HepG2 (cell line): ENCODE data around the gene SMC6. TPM values are rescaled to one million over a fixed set of nuclear protein-coding genes. Genes with fewer than 3 reads are reported as not detected.

ENCODE experiments used
- ATAC-seq: fragments of 200-7000 bp; cut with Tn5 transposase; 3 replicates; pipeline ENCODE4 v1.9.1; 2020; ENCODE audit warnings: mild to moderate bottlenecking, moderate library complexity
- BruUV-seq: library from RNA; stranded (reverse); fragments of 400-500 nt; replicated peaks from 2 replicates; lab custom pipeline; 2021; lab: Mats Ljungman, UMichigan
- CTCF ChIA-PET: fragments of 300-600 bp; formaldehyde crosslinking; extraction: SDS; loops from one replicate; lab custom pipeline; 2021; ENCODE audit warnings: low total read pairs, inconsistent platforms, low intra/inter-chr PET ratio; lab: Yijun Ruan, JAX
- POLR2A ChIA-PET: fragments of 350-600 bp; sonication (Branson Sonifier 250); formaldehyde crosslinking; loops from one replicate; lab custom pipeline; 2020; ENCODE audit warnings: antibody characterized with exemption, inconsistent platforms; lab: Yijun Ruan, JAX
- DNase-seq: peaks from one replicate; pipeline ENCODE4 v3.0.0-alpha.2; 2015; ENCODE audit warnings: low spot score
- FAIRE-seq: peaks from 3 replicates; lab custom pipeline; 2011; peaks lifted over from hg19 to GRCh38; lab: Jason Lieb, UNC
- H2AFZ ChIP-seq: one replicate; pipeline ENCODE4 v1.6.1; 2011; ENCODE audit warnings: low read length, inconsistent platforms
- H3K27ac ChIP-seq: fragments of 300-600 bp; 3 replicates; pipeline ENCODE4 v1.8.0; 2011; ENCODE audit warnings: mixed run types, mild to moderate bottlenecking, mixed read lengths, low read length, inconsistent platforms; ENCODE audit not compliant: insufficient read depth; ENCODE audit errors: extremely low read length
- H3K27me3 ChIP-seq, 2 experiments: fragments of 200-600 bp in 1 of 2; 2 replicates in 1 of 2; 3 replicates in 1 of 2; pipeline versions ENCODE4 v1.6.0 to v1.8.0; 2011; ENCODE audit warnings: low read length in 2 of 2, mild to moderate bottlenecking in 2 of 2, moderate library complexity in 2 of 2, inconsistent platforms in 1 of 2; ENCODE audit not compliant: insufficient read depth in 2 of 2, control insufficient read depth in 1 of 2
- H3K36me3 ChIP-seq, 2 experiments: fragments of 200-600 bp in 1 of 2; replicated peaks in 1 of 2; 2 replicates in 1 of 2; 3 replicates in 1 of 2; pipeline versions ENCODE4 v1.5.1 to v1.8.0; 2011; ENCODE audit warnings: low read length in 2 of 2, inconsistent platforms in 1 of 2; ENCODE audit not compliant: insufficient read depth in 2 of 2, control insufficient read depth in 1 of 2
- H3K4me1 ChIP-seq: 2 replicates; pipeline ENCODE4 v1.5.1; 2012; ENCODE audit warnings: low read length, inconsistent platforms; ENCODE audit not compliant: insufficient read depth
- H3K4me2 ChIP-seq: 2 replicates; pipeline ENCODE4 v1.6.0; 2011; ENCODE audit warnings: low read depth, low read length, inconsistent platforms
- H3K4me3 ChIP-seq, 3 experiments: fragments of 200-600 bp in 1 of 3; sonication (generic), shearing (Covaris generic) in 1 of 3; replicated peaks in 1 of 3; 2 replicates each; pipeline ENCODE4 v1.5.1; 2011 to 2016; ENCODE audit warnings: low read length in 3 of 3, inconsistent platforms in 2 of 3, low read depth in 2 of 3, mild to moderate bottlenecking in 2 of 3, control low read depth in 1 of 3, mixed read lengths in 1 of 3; ENCODE audit not compliant: insufficient read depth in 1 of 3
- H3K79me2 ChIP-seq: one replicate; pipeline ENCODE4 v1.6.1; 2011; ENCODE audit warnings: low read length, inconsistent platforms; ENCODE audit not compliant: insufficient read depth
- H3K9ac ChIP-seq: 2 replicates; pipeline ENCODE4 v1.6.0; 2011; ENCODE audit warnings: mild to moderate bottlenecking, low read depth, low read length, inconsistent platforms; ENCODE audit not compliant: insufficient read depth
- H3K9me3 ChIP-seq: 2 replicates; pipeline ENCODE4 v1.5.1; 2012; ENCODE audit warnings: mild to moderate bottlenecking, low read length
- H4K20me1 ChIP-seq: 2 replicates; pipeline ENCODE4 v1.6.0; 2011; ENCODE audit warnings: inconsistent platforms, mild to moderate bottlenecking, low read length, moderate library complexity; ENCODE audit not compliant: insufficient read depth
- ASH2L ChIP-seq: fragments of 300-600, 200-600 bp; sonication (generic); IDR thresholded peaks from 2 replicates; pipeline ENCODE4 v1.7.0; 2017; ENCODE audit warnings: low read depth, mild to moderate bottlenecking, moderate library complexity, mixed read lengths, low read length; ENCODE audit not compliant: insufficient read length
- GTF3A ChIP-seq: sonication (generic); formaldehyde crosslinking; conservative IDR thresholded peaks from 2 replicates; pipeline ENCODE4 v1.4.0; 2020; ENCODE audit warnings: mild to moderate bottlenecking, missing genetic modification reagents
- MAZ ChIP-seq, 2 experiments: sonication (generic) in 1 of 2; formaldehyde crosslinking in 1 of 2; IDR thresholded peaks; 2 replicates each; pipeline versions ENCODE4 v1.5.0 to v1.6.1; 2012 to 2020; ENCODE audit warnings: low read depth in 2 of 2, mild to moderate bottlenecking in 2 of 2, borderline replicate concordance in 1 of 2, improper control_type of control experiment in 1 of 2, low read length in 1 of 2, missing genetic modification reagents in 1 of 2, moderate library complexity in 1 of 2
- MXD3 ChIP-seq: IDR thresholded peaks from 2 replicates; pipeline ENCODE4 v1.6.1; 2016; ENCODE audit warnings: mild to moderate bottlenecking, missing biosample characterization, missing genetic modification reagents
- NFKBIZ ChIP-seq: IDR thresholded peaks from 2 replicates; pipeline ENCODE4 v1.6.1; 2018; ENCODE audit warnings: missing genetic modification reagents, missing compliant biosample characterization
- PHF20 ChIP-seq: sonication (generic); formaldehyde crosslinking; IDR thresholded peaks from 2 replicates; pipeline ENCODE4 v1.5.0; 2020; ENCODE audit warnings: mild to moderate bottlenecking, missing genetic modification reagents
- SRSF9 ChIP-seq: fragments of 200-400 bp; formaldehyde crosslinking; IDR thresholded peaks from 2 replicates; pipeline ENCODE4 v1.6.1; 2018; ENCODE audit warnings: borderline replicate concordance, mild to moderate bottlenecking, low read depth, low read length; ENCODE audit not compliant: insufficient read depth, poor library complexity, severe bottlenecking
- YEATS4 ChIP-seq: sonication (generic); formaldehyde crosslinking; IDR thresholded peaks from 2 replicates; pipeline ENCODE4 v1.4.0; 2020; ENCODE audit warnings: missing genetic modification reagents, borderline replicate concordance
- ZNF264 ChIP-seq: sonication (generic); formaldehyde crosslinking; IDR thresholded peaks from 2 replicates; pipeline ENCODE4 v1.4.0; 2020; ENCODE audit warnings: missing genetic modification reagents
- ZNF382 ChIP-seq: sonication (generic); formaldehyde crosslinking; IDR thresholded peaks from 2 replicates; pipeline ENCODE4 v1.5.0; 2020; ENCODE audit warnings: missing genetic modification reagents, mild to moderate bottlenecking, borderline replicate concordance
- ZNF547 ChIP-seq: sonication (generic); formaldehyde crosslinking; IDR thresholded peaks from 2 replicates; pipeline ENCODE4 v1.5.1; 2020; ENCODE audit warnings: mild to moderate bottlenecking, missing genetic modification reagents
- ZNF556 ChIP-seq: sonication (generic); formaldehyde crosslinking; IDR thresholded peaks from 2 replicates; pipeline ENCODE4 v1.4.0; 2020; ENCODE audit warnings: mild to moderate bottlenecking, missing genetic modification reagents, borderline replicate concordance
- ZNF670 ChIP-seq: sonication (generic); formaldehyde crosslinking; IDR thresholded peaks from 2 replicates; pipeline ENCODE4 v1.8.0; 2022; ENCODE audit warnings: mild to moderate bottlenecking, missing genetic modification reagents, borderline replicate concordance
- ZNF761 ChIP-seq: sonication (generic); formaldehyde crosslinking; conservative IDR thresholded peaks from 2 replicates; pipeline ENCODE4 v1.4.0; 2020; ENCODE audit warnings: mild to moderate bottlenecking, missing genetic modification reagents
- ZSCAN31 ChIP-seq: sonication (generic); formaldehyde crosslinking; IDR thresholded peaks from 2 replicates; pipeline ENCODE4 v1.5.0; 2020; ENCODE audit warnings: low read depth, mild to moderate bottlenecking, missing genetic modification reagents
- WGBS: methylation state at CpG from one replicate; pipeline ENCODE4 v1.1.6; 2017; ENCODE audit warnings: low lambda C conversion rate; 5-methylcytosine and 5-hydroxymethylcytosine counted together
- in situ Hi-C: cut with HindIII; loops from 2 replicates; pipeline ENCODE4 v1.10.0; 2017; ENCODE audit warnings: low pct_unique_long_range_greater_than_20kb; ENCODE audit not compliant: extremely low pct_ligation_motif_present
- intact Hi-C: fragments of 100-400 bp; cut with micrococcal nuclease; formaldehyde crosslinking; loops from one replicate; pipeline ENCODE4 v1.10.0; 2022; ENCODE audit not compliant: unreplicated experiment
- polyA plus RNA-seq, 8 experiments: library from polyadenylated mRNA; depleted of rRNA in 3 of 8; stranded (reverse) in 7 of 8; unstranded in 1 of 8; fragments of >200 nt; fragmentation: Illumina TruSeq in 4 of 8; extraction: Trizol in 4 of 8; gene quantifications; 2 replicates each; pipeline versions ENCODE4 v1.2.1 to v1.2.3, GENCODE V29; 2011 to 2016; ENCODE audit warnings: low read depth in 4 of 8, missing spikeins in 1 of 8, mixed read lengths in 1 of 8; ENCODE audit not compliant: insufficient read depth in 1 of 8
- total RNA-seq, 5 experiments: library from RNA; depleted of rRNA; stranded (reverse); fragments of >200 nt; fragmentation: Illumina TruSeq; extraction: Trizol; gene quantifications; 2 replicates each; pipeline ENCODE4 v1.2.3, GENCODE V29; 2016; ENCODE audit warnings: low read depth in 1 of 5

SMC6 gene
- total and polyA plus RNA-seq, 2 of the 13 experiments (the other 11 are each of a cell fraction or from before 2014, with no cell fraction given) = 18.9 to 55.3 TPM

- H3K4me3 ChIP-seq = no peak overlapping the region
- in situ Hi-C loops (no loop called here), intact Hi-C loops (no loop called here)
- no peak overlapping the region for H3K27ac ChIP-seq
- H4K20me1 ChIP-seq = no peaks in the 10 kb centered on the region
- no peak overlapping the region for H3K9ac ChIP-seq
- POLR2A ChIA-PET = no interaction called here
- H3K4me1 ChIP-seq = no peaks in the 10 kb centered on the region
- whole genome bisulfite sequencing = 96% methylated on average over 1 of the region's 1 CpG
- TF ChIP-seq ZNF761 (CRISPR knock-in tag) (no peak), PHF20 (no peak), ASH2L (no peak), NFKBIZ (CRISPR knock-in tag) (no peak), ZNF670 (no peak), ZSCAN31 (CRISPR knock-in tag) (no peak), ZNF556 (CRISPR knock-in tag) (no peak), GTF3A (CRISPR knock-in tag) (no peak), ZNF382 (no peak), MXD3 (CRISPR knock-in tag) (no peak), ZNF264 (CRISPR knock-in tag) (no peak), SRSF9 (no peak), MAZ (IDR thresholded peaks at IDR 0.05; ENCODE audit: borderline replicate concordance, low read depth, low read length) (no peak), MAZ (CRISPR knock-in tag; IDR thresholded peaks at IDR 0.05; ENCODE audit: low read depth) (no peak), ZNF547 (CRISPR knock-in tag) (no peak), YEATS4 (CRISPR knock-in tag) (no peak)
- no peak for ATAC-seq
- no TSS peak for BruUV-seq
- no peak for FAIRE-seq
- no peaks in the 10 kb centered on the region for H3K9me3 ChIP-seq
- H2AFZ ChIP-seq = no peak overlapping the region
- DNase-seq = no peak
- H3K27me3 ChIP-seq = no peaks in the 10 kb centered on the region
- H3K36me3 ChIP-seq = peaks cover 20 to 56% of the 10 kb centered on the region in 2 experiments
- CTCF ChIA-PET = no interaction called here
- no peaks in the 10 kb centered on the region for H3K79me2 ChIP-seq
- no peak overlapping the region for H3K4me2 ChIP-seq
These were observed 16.6 kb downstream of the SMC6 start for GRCh38 chr2:17736989-17737388.
